ENCODE data around the gene PYGO2.

Gene PYGO2

GRCh38 chr1:154961207-154962155 is at the start of gene PYGO2:
Gene PYGO2 (minus strand): TSS chr1:154961782. CDS start chr1:154961576, 206 bp downstream.
- peak; percentile 53 for DNase-seq

- DNase-seq: no peak
Measured at GRCh38 chr1:155011004-155011416, 49.4 kb upstream of the PYGO2 start.

GRCh38 chr1:155010211-155010918 is 48.8 kb upstream of the PYGO2 start:
- no peak for DNase-seq

GRCh38 chr1:155009742-155010141 is 48.2 kb upstream of the PYGO2 start:
- no peak for DNase-seq

- no peak for DNase-seq
Measured at GRCh38 chr1:155009221-155009711, 47.7 kb upstream of the PYGO2 start.

- DNase-seq: no peak
Measured at GRCh38 chr1:155008015-155008941, 46.7 kb upstream of the PYGO2 start.

- no peak for DNase-seq
Measured at GRCh38 chr1:155007251-155007828, 45.8 kb upstream of the PYGO2 start.

GRCh38 chr1:155006601-155007101 is 45.1 kb upstream of the PYGO2 start:
- DNase-seq: no peak

GRCh38 chr1:155005076-155006011 is 43.8 kb upstream of the PYGO2 start:
- DNase-seq: no peak

- no peak for DNase-seq
Measured at GRCh38 chr1:155004352-155005075, 42.9 kb upstream of the PYGO2 start.

- no peak for DNase-seq
Measured at GRCh38 chr1:155003766-155004351, 42.3 kb upstream of the PYGO2 start.

GRCh38 chr1:155003227-155003765 is 41.7 kb upstream of the PYGO2 start:
- DNase-seq: no peak

GRCh38 chr1:155002464-155003226 is 41.1 kb upstream of the PYGO2 start, which contains the start of gene ZBTB7B:
Gene ZBTB7B (plus strand): TSS chr1:155002802. CDS start chr1:155014661, 11,859 bp downstream.
- DNase-seq: no peak

- DNase-seq: peak; percentile 94
Measured at GRCh38 chr1:155001675-155002463, 40.3 kb upstream of the PYGO2 start.

GRCh38 chr1:155001425-155001674 is 39.8 kb upstream of the PYGO2 start:
- DNase-seq: no peak

GRCh38 chr1:155000726-155001424 is 39.3 kb upstream of the PYGO2 start:
- peak; percentile 70 for DNase-seq

GRCh38 chr1:155000411-155000725 is 38.8 kb upstream of the PYGO2 start:
- no peak for DNase-seq
